H9 (cell line): Measurements from ENCODE around the gene CHST15. TPM values are rescaled to one million over a fixed set of nuclear protein-coding genes. Genes with fewer than 3 reads are reported as not detected.

Source experiments
- DNase-seq: peaks from one replicate; pipeline ENCODE4 v3.0.0-alpha.2; 2017
- H2AFZ ChIP-seq: one replicate; pipeline ENCODE4 v1.6.1; 2013; ENCODE audit warnings: mild to moderate bottlenecking, low read length, control low read depth, moderate library complexity
- H2AK5ac ChIP-seq: 2 replicates; pipeline ENCODE4 v1.6.1; 2013; ENCODE audit warnings: low read length, control low read depth, mixed read lengths; ENCODE audit not compliant: insufficient read length
- H2BK120ac ChIP-seq: one replicate; pipeline ENCODE4 v1.6.1; 2013; ENCODE audit warnings: low read depth, mild to moderate bottlenecking, low read length, control low read depth, inconsistent platforms; ENCODE audit not compliant: poor library complexity, severe bottlenecking
- H2BK12ac ChIP-seq: 2 replicates; pipeline ENCODE4 v1.6.1; 2013; ENCODE audit warnings: low read length, control low read depth, mixed read lengths, low read depth; ENCODE audit not compliant: insufficient read length
- H2BK15ac ChIP-seq: 2 replicates; pipeline ENCODE4 v1.6.1; 2013; ENCODE audit warnings: low read depth, low read length, control low read depth
- H2BK20ac ChIP-seq: one replicate; pipeline ENCODE4 v1.6.1; 2013; ENCODE audit warnings: low read depth, mild to moderate bottlenecking, low read length, control low read depth, inconsistent platforms; ENCODE audit not compliant: poor library complexity, severe bottlenecking
- H2BK5ac ChIP-seq: 2 replicates; pipeline ENCODE4 v1.6.1; 2013; ENCODE audit warnings: low read length, control low read depth, mixed read lengths; ENCODE audit not compliant: insufficient read length
- H3K14ac ChIP-seq: 2 replicates; pipeline ENCODE4 v1.6.1; 2013; ENCODE audit warnings: low read length, control low read depth; ENCODE audit not compliant: insufficient read depth
- H3K18ac ChIP-seq: 2 replicates; pipeline ENCODE4 v1.6.1; 2013; ENCODE audit warnings: low read depth, mild to moderate bottlenecking, mixed read lengths, low read length, control low read depth; ENCODE audit not compliant: insufficient read length
- H3K23ac ChIP-seq: 2 replicates; pipeline ENCODE4 v1.6.1; 2013; ENCODE audit warnings: low read length, control low read depth, mixed read lengths, low read depth; ENCODE audit not compliant: insufficient read length
- H3K23me2 ChIP-seq: 2 replicates; pipeline ENCODE4 v1.6.1; 2013; ENCODE audit warnings: low read depth, mild to moderate bottlenecking, mixed read lengths, low read length, control low read depth; ENCODE audit not compliant: insufficient read length, poor library complexity, severe bottlenecking
- H3K27ac ChIP-seq: 2 replicates; pipeline ENCODE4 v1.5.1; 2013; ENCODE audit warnings: low read length, control low read depth, mixed read lengths, low read depth; ENCODE audit not compliant: insufficient read length
- H3K27me3 ChIP-seq: 2 replicates; pipeline ENCODE4 v1.6.1; 2013; ENCODE audit warnings: low read length, control low read depth, inconsistent platforms; ENCODE audit not compliant: insufficient read depth
- H3K4ac ChIP-seq: 2 replicates; pipeline ENCODE4 v1.6.1; 2013; ENCODE audit warnings: low read depth, mild to moderate bottlenecking, control low read depth, inconsistent platforms, low read length, moderate library complexity
- H3K4me1 ChIP-seq: 2 replicates; pipeline ENCODE4 v1.6.1; 2013; ENCODE audit warnings: low read length, control low read depth, inconsistent platforms; ENCODE audit not compliant: insufficient read depth
- H3K4me2 ChIP-seq: 2 replicates; pipeline ENCODE4 v1.6.1; 2013; ENCODE audit warnings: low read length, control low read depth, mixed read lengths; ENCODE audit not compliant: insufficient read length, insufficient read depth
- H3K56ac ChIP-seq: 2 replicates; pipeline ENCODE4 v1.6.1; 2013; ENCODE audit warnings: low read depth, mild to moderate bottlenecking, mixed read lengths, low read length, control low read depth; ENCODE audit not compliant: insufficient read length
- H3K79me1 ChIP-seq: 2 replicates; pipeline ENCODE4 v1.6.1; 2013; ENCODE audit warnings: low read depth, mild to moderate bottlenecking, moderate library complexity, low read length, control low read depth, inconsistent platforms; ENCODE audit not compliant: insufficient read depth, poor library complexity, severe bottlenecking
- H3K79me2 ChIP-seq: 2 replicates; pipeline ENCODE4 v1.6.1; 2013; ENCODE audit warnings: low read length, control low read depth, inconsistent platforms; ENCODE audit not compliant: insufficient read depth
- H3K9ac ChIP-seq: 2 replicates; pipeline ENCODE4 v1.6.1; 2013; ENCODE audit warnings: low read length, control low read depth, mixed read lengths; ENCODE audit not compliant: insufficient read length; ENCODE audit errors: extremely low read depth
- H3K9me3 ChIP-seq: one replicate; pipeline ENCODE4 v1.6.1; 2013; ENCODE audit warnings: low read depth, low read length, inconsistent platforms; ENCODE audit not compliant: control insufficient read depth
- H3T11ph ChIP-seq: one replicate; pipeline ENCODE4 v1.6.1; 2013; ENCODE audit warnings: mild to moderate bottlenecking, low read length, control low read depth, inconsistent platforms
- H4K20me1 ChIP-seq: one replicate; pipeline ENCODE4 v1.6.1; 2013; ENCODE audit not compliant: control insufficient read depth, insufficient read length, insufficient read depth
- H4K5ac ChIP-seq: 2 replicates; pipeline ENCODE4 v1.6.1; 2013; ENCODE audit warnings: low read depth, mild to moderate bottlenecking, mixed read lengths, low read length, control low read depth; ENCODE audit not compliant: insufficient read length
- H4K8ac ChIP-seq: replicated peaks from 2 replicates; pipeline ENCODE4 v1.6.1; 2013; ENCODE audit warnings: low read length, control low read depth, mixed read lengths, low read depth; ENCODE audit not compliant: insufficient read length
- H4K91ac ChIP-seq: 2 replicates; pipeline ENCODE4 v1.6.1; 2013; ENCODE audit warnings: low read depth, mild to moderate bottlenecking, moderate library complexity, mixed read lengths, low read length, control low read depth; ENCODE audit not compliant: insufficient read length
- H3K27ac Mint-ChIP-seq, 3 experiments: 2 replicates in 2 of 3; 3 replicates in 1 of 3; pipeline ENCODE4 v1.8.0; 2020 to 2021; ENCODE audit warnings: mixed read lengths in 3 of 3, mild to moderate bottlenecking in 1 of 3, moderate library complexity in 1 of 3
- H3K27me3 Mint-ChIP-seq: 2 replicates; pipeline ENCODE4 v1.8.0; 2021; ENCODE audit warnings: low read depth, mild to moderate bottlenecking, moderate library complexity, mixed read lengths
- H3K36me3 Mint-ChIP-seq, 3 experiments: 2 replicates in 2 of 3; 3 replicates in 1 of 3; pipeline ENCODE4 v1.8.0; 2020 to 2021; ENCODE audit warnings: low read depth in 3 of 3, mixed read lengths in 3 of 3; ENCODE audit not compliant: insufficient read depth in 1 of 3
- H3K4me1 Mint-ChIP-seq, 2 experiments: 2 replicates each; pipeline ENCODE4 v1.8.0; 2020; ENCODE audit warnings: mixed read lengths in 2 of 2
- H3K4me3 Mint-ChIP-seq, 2 experiments: 2 replicates in 1 of 2; 3 replicates in 1 of 2; pipeline ENCODE4 v1.8.0; 2020 to 2021; ENCODE audit warnings: mild to moderate bottlenecking in 2 of 2, mixed read lengths in 2 of 2, moderate library complexity in 1 of 2
- H3K9me3 Mint-ChIP-seq, 2 experiments: 2 replicates in 1 of 2; 3 replicates in 1 of 2; pipeline ENCODE4 v1.8.0; 2020; ENCODE audit warnings: mild to moderate bottlenecking in 2 of 2, mixed read lengths in 2 of 2, moderate library complexity in 1 of 2
- CTCF ChIP-seq: fragments of 200-600 bp; sonication (generic); conservative IDR thresholded peaks from 3 replicates; pipeline ENCODE4 v1.8.0; 2021; ENCODE audit warnings: antibody characterized with exemption, mild to moderate bottlenecking
- WGBS: extraction: QIAGEN DNeasy Blood & Tissue Kit; methylation state at CpG from one replicate; pipeline ENCODE4 v1.1.7; 2013; ENCODE audit warnings: missing lambda C conversion rate, low lambda C conversion rate, mixed read lengths; ENCODE audit not compliant: insufficient read length; ENCODE audit errors: extremely low coverage; 5-methylcytosine and 5-hydroxymethylcytosine counted together
- total RNA-seq: library from RNA; stranded (reverse); gene quantifications from 2 replicates; pipeline ENCODE4 v1.2.1, GENCODE V29; 2021

The CHST15 gene
- total RNA-seq, 1 experiment from 2014 or later: 8.7 TPM

GRCh38 chr10:124012991-124013390 is 80.4 kb downstream of the CHST15 start:
- Mint-ChIP-seq H3K9me3 (peaks cover 9 to 15% of the 10 kb centered on the region in 2 experiments; a peak in 4 of 5 replicates), H3K27me3 (peaks cover 2% of the 10 kb centered on the region), H3K27ac (no peak overlapping the region), H3K4me1 (peaks cover 33 to 43% of the 10 kb centered on the region in 2 experiments), H3K36me3 (peaks cover 30 to 39% (median 32%) of the 10 kb centered on the region in 3 experiments), H3K4me3 (no peak overlapping the region)
- Histone ChIP-seq H3K4me1 (no peaks in the 10 kb centered on the region), H2BK15ac (no peak overlapping the region), H3K14ac (no peak overlapping the region), H3K79me1 (no peaks in the 10 kb centered on the region), H2BK5ac (no peak overlapping the region), H3K23me2 (no peaks in the 10 kb centered on the region), H4K20me1 (no peaks in the 10 kb centered on the region), H3K4ac (no peak overlapping the region), H4K91ac (no peak overlapping the region), H3K18ac (no peak overlapping the region), H2AFZ (no peak overlapping the region), H3K79me2 (no peaks in the 10 kb centered on the region), H3T11ph (no peak overlapping the region), H3K9me3 (no peaks in the 10 kb centered on the region), H2BK12ac (no peak overlapping the region), H4K5ac (no peak overlapping the region), H2BK20ac (no peak overlapping the region), H3K27ac (no peak overlapping the region), H2BK120ac (no peak overlapping the region), H3K56ac (no peak overlapping the region), H3K9ac (no peak overlapping the region), H3K23ac (no peak overlapping the region), H4K8ac (no peak overlapping the region), H3K4me2 (no peak overlapping the region), H2AK5ac (no peak overlapping the region), H3K27me3 (no peaks in the 10 kb centered on the region)
- WGBS: no CpG with 5 or more reads among the region's 7 CpGs
- no peak for TF ChIP-seq CTCF
- DNase-seq: no peak
